K562 (cell line): ENCODE measurements around the gene SART1. TPM values are rescaled to one million over a fixed set of nuclear protein-coding genes. Genes with fewer than 3 reads are reported as not detected.

ENCODE experiments used
- ATAC-seq: fragments of 200-7000 bp; cut with Tn5 transposase; 3 replicates; pipeline ENCODE4 v1.9.1; 2020; ENCODE audit warnings: moderate library complexity
- BruUV-seq: library from RNA; stranded (reverse); fragments of 400-500 nt; replicated peaks from 2 replicates; lab custom pipeline; 2021; lab: Mats Ljungman, UMichigan
- CTCF ChIA-PET: fragments of 300-600 bp; formaldehyde crosslinking; extraction: SDS; loops from one replicate; lab custom pipeline; 2021; ENCODE audit warnings: low intra/inter-chr PET ratio; lab: Yijun Ruan, JAX
- POLR2A ChIA-PET: fragments of 300-600, 350-650 bp; sonication (Branson Sonifier 250); formaldehyde crosslinking; extraction: SDS; loops from one replicate; lab custom pipeline; 2021; ENCODE audit warnings: antibody characterized with exemption, inconsistent platforms; lab: Yijun Ruan, JAX
- DNase-seq, 4 experiments: peaks; one replicate each; pipeline versions ENCODE4 v3.0.0 to v3.0.0-alpha.2; 2011 to 2018; ENCODE audit warnings: low spot score in 3 of 4, mixed read lengths in 3 of 4; ENCODE audit errors: extremely low read depth in 1 of 4
- FAIRE-seq: peaks from 2 replicates; lab custom pipeline; 2011; peaks lifted over from hg19 to GRCh38; lab: Jason Lieb, UNC
- H2AFZ ChIP-seq: 2 replicates; pipeline ENCODE4 v1.6.0; 2011; ENCODE audit warnings: low read depth, low read length, control low read depth, inconsistent platforms
- H3K27ac ChIP-seq: fragments of 200-600 bp; 3 replicates; pipeline ENCODE4 v1.8.0; 2011; ENCODE audit warnings: low read depth, mild to moderate bottlenecking, control low read depth, inconsistent platforms, low read length, moderate library complexity, mixed read lengths; ENCODE audit errors: extremely low read depth
- H3K27me3 ChIP-seq, 2 experiments: fragments of 300-600 bp in 1 of 2; 2 replicates in 1 of 2; 3 replicates in 1 of 2; pipeline versions ENCODE4 v1.6.0 to v1.8.0; 2011; ENCODE audit warnings: inconsistent platforms in 2 of 2, low read length in 2 of 2, mild to moderate bottlenecking in 1 of 2, mixed read lengths in 1 of 2, moderate library complexity in 1 of 2; ENCODE audit not compliant: control insufficient read depth in 2 of 2, insufficient read depth in 2 of 2
- H3K36me3 ChIP-seq: fragments of 300-600 bp; 3 replicates; pipeline ENCODE4 v1.8.0; 2011; ENCODE audit warnings: mild to moderate bottlenecking, low read length, inconsistent platforms; ENCODE audit not compliant: control insufficient read depth, insufficient read depth
- H3K4me1 ChIP-seq, 2 experiments: fragments of 200-600 bp in 1 of 2; replicated peaks in 1 of 2; 2 replicates in 1 of 2; 3 replicates in 1 of 2; pipeline versions ENCODE4 v1.5.1 to v1.8.0; 2011; ENCODE audit warnings: inconsistent platforms in 2 of 2, low read length in 2 of 2, mild to moderate bottlenecking in 1 of 2, mixed read lengths in 1 of 2, moderate library complexity in 1 of 2; ENCODE audit not compliant: control insufficient read depth in 2 of 2, insufficient read depth in 2 of 2
- H3K4me2 ChIP-seq: 2 replicates; pipeline ENCODE4 v1.6.1; 2011; ENCODE audit warnings: low read length, control low read depth, inconsistent platforms, mixed read lengths; ENCODE audit not compliant: insufficient read depth
- H3K4me3 ChIP-seq: fragments of 200-600 bp; sonication (generic), shearing (Covaris generic); 2 replicates; pipeline ENCODE4 v1.5.1; 2016; ENCODE audit warnings: control low read depth, inconsistent platforms
- H3K79me2 ChIP-seq: fragments of 200-600 bp; 3 replicates; pipeline ENCODE4 v1.8.0; 2011; ENCODE audit warnings: low read length, inconsistent platforms; ENCODE audit not compliant: control insufficient read depth, insufficient read depth
- H3K9ac ChIP-seq, 2 experiments: 2 replicates each; pipeline versions ENCODE4 v1.6.0 to v1.6.1; 2011; ENCODE audit warnings: low read depth in 2 of 2, low read length in 2 of 2, control low read depth in 1 of 2, inconsistent platforms in 1 of 2, mild to moderate bottlenecking in 1 of 2, mixed read lengths in 1 of 2; ENCODE audit not compliant: insufficient read depth in 1 of 2
- H3K9me1 ChIP-seq: one replicate; pipeline ENCODE4 v1.6.0; 2011; ENCODE audit warnings: inconsistent platforms, mild to moderate bottlenecking, low read length, moderate library complexity; ENCODE audit not compliant: control insufficient read depth, insufficient read depth
- H3K9me3 ChIP-seq: replicated peaks from 2 replicates; pipeline ENCODE4 v1.5.1; 2011; ENCODE audit warnings: low read depth, low read length, inconsistent platforms; ENCODE audit not compliant: control insufficient read depth, insufficient read depth
- H4K20me1 ChIP-seq: replicated peaks from 2 replicates; pipeline ENCODE4 v1.6.1; 2011; ENCODE audit warnings: low read length, inconsistent platforms, mixed read lengths; ENCODE audit not compliant: control insufficient read depth, insufficient read depth
- ETS1 ChIP-seq: conservative IDR thresholded peaks from 2 replicates; pipeline ENCODE4 v1.6.1; 2011; ENCODE audit warnings: low read depth, mild to moderate bottlenecking, low read length; ENCODE audit not compliant: control insufficient read depth
- GMEB1 ChIP-seq: fragments of 250-450 bp; sonication (Bioruptor Pico); IDR thresholded peaks from 2 replicates; pipeline ENCODE4 v1.4.0; 2020; ENCODE audit warnings: mild to moderate bottlenecking
- KDM5B ChIP-seq: fragments of 200-600 bp; sonication (generic); IDR thresholded peaks from 2 replicates; pipeline ENCODE4 v1.6.1; 2012; ENCODE audit warnings: low read depth, mild to moderate bottlenecking, moderate library complexity, low read length, control low read depth, inconsistent platforms; ENCODE audit not compliant: insufficient replicate concordance
- KLF16 ChIP-seq: IDR thresholded peaks from 2 replicates; pipeline ENCODE4 v1.6.1; 2016; ENCODE audit warnings: antibody characterized with exemption
- NFE2L1 ChIP-seq: fragments of 450-650 bp; IDR thresholded peaks from 2 replicates; pipeline ENCODE4 v1.6.1; 2016; ENCODE audit warnings: missing genetic modification characterization, low read depth, mild to moderate bottlenecking, missing compliant biosample characterization, moderate library complexity, borderline replicate concordance
- NFIC ChIP-seq: fragments of 450-650 bp; IDR thresholded peaks from 2 replicates; pipeline ENCODE4 v1.6.1; 2017; ENCODE audit warnings: mild to moderate bottlenecking, inconsistent platforms
- NR2C2 ChIP-seq, 2 experiments: fragments of 200-800 bp in 1 of 2; sonication (Bioruptor generic) in 1 of 2; sonication (generic) in 1 of 2; formaldehyde crosslinking in 1 of 2; IDR thresholded peaks; 2 replicates each; pipeline versions ENCODE4 v1.6.1 to v1.8.0; 2016 to 2022; ENCODE audit warnings: mild to moderate bottlenecking in 1 of 2, missing compliant biosample characterization in 1 of 2, missing genetic modification characterization in 1 of 2, missing genetic modification reagents in 1 of 2
- POLR2G ChIP-seq: fragments of 200-400 bp; formaldehyde crosslinking; IDR thresholded peaks from 2 replicates; pipeline ENCODE4 v1.6.1; 2017; ENCODE audit warnings: low read depth, mild to moderate bottlenecking, antibody characterized with exemption, low read length, moderate library complexity
- RBFOX2 ChIP-seq: fragments of 200-400 bp; formaldehyde crosslinking; IDR thresholded peaks from 2 replicates; pipeline ENCODE4 v1.6.1; 2017; ENCODE audit warnings: low read depth, mild to moderate bottlenecking, low read length, moderate library complexity
- SP1 ChIP-seq: sonication (generic); formaldehyde crosslinking; IDR thresholded peaks from 2 replicates; pipeline ENCODE4 v1.8.1; 2022; ENCODE audit warnings: mild to moderate bottlenecking, missing genetic modification reagents
- SRSF1 ChIP-seq: fragments of 200-400 bp; formaldehyde crosslinking; IDR thresholded peaks from 2 replicates; pipeline ENCODE4 v1.6.1; 2017; ENCODE audit warnings: mild to moderate bottlenecking, low read depth, low read length, moderate library complexity
- STAT5B ChIP-seq: fragments of 250-450 bp; sonication (Bioruptor Pico); IDR thresholded peaks from 2 replicates; pipeline ENCODE4 v1.8.0; 2021; ENCODE audit warnings: mild to moderate bottlenecking, inconsistent platforms
- XRCC5 ChIP-seq: fragments of 200-400 bp; formaldehyde crosslinking; IDR thresholded peaks from 2 replicates; pipeline ENCODE4 v1.6.1; 2017; ENCODE audit warnings: low read depth, mild to moderate bottlenecking, low read length
- ZC3H8 ChIP-seq: fragments of 450-650 bp; IDR thresholded peaks from 2 replicates; pipeline ENCODE4 v1.6.1; 2017
- ZNF263 ChIP-seq: sonication (generic); formaldehyde crosslinking; IDR thresholded peaks from 2 replicates; pipeline ENCODE4 v1.8.0; 2022; ENCODE audit warnings: mild to moderate bottlenecking, missing genetic modification reagents, borderline replicate concordance
- ZNF76 ChIP-seq: fragments of 250-450 bp; sonication (Bioruptor Pico); IDR thresholded peaks from 2 replicates; pipeline ENCODE4 v1.4.0; 2020; ENCODE audit warnings: mild to moderate bottlenecking, moderate library complexity, borderline replicate concordance
- WGBS: fragments of 100-300 bp; shearing (Covaris generic); methylation state at CpG from one replicate; pipeline ENCODE4 v1.1.6; 2016; ENCODE audit warnings: low coverage, mixed read lengths; ENCODE audit not compliant: insufficient coverage; ENCODE audit errors: missing lambda C conversion rate; 5-methylcytosine and 5-hydroxymethylcytosine counted together
- in situ Hi-C: fragments of 300-500 bp; cut with MboI; formaldehyde crosslinking; loops from 4 replicates; pipeline ENCODE4 v1.15.0; 2018; ENCODE audit warnings: inconsistent platforms, mixed read lengths
- intact Hi-C: fragments of 100-400 bp; cut with micrococcal nuclease; formaldehyde crosslinking; loops from 2 replicates; pipeline ENCODE4 v1.14.2; 2022
- polyA plus RNA-seq, 8 experiments: library from polyadenylated mRNA; depleted of rRNA in 4 of 8; stranded (reverse) in 5 of 8; unstranded in 3 of 8; fragments of >200 nt; fragmentation: Nextera tagmentation in 2 of 8; fragmentation: Illumina TruSeq in 1 of 8; extraction: Ambion mirVana in 2 of 8; extraction: Trizol in 1 of 8; gene quantifications; 2 replicates each; pipeline versions ENCODE4 v1.2.1 to v1.2.3, GENCODE V29; 2011 to 2014; ENCODE audit warnings: inconsistent platforms in 1 of 8, missing spikeins in 1 of 8
- total RNA-seq, 7 experiments: library from RNA; depleted of rRNA in 6 of 7; stranded (reverse); fragments of >200 nt in 6 of 7; fragmentation: Illumina TruSeq in 2 of 7; extraction: Trizol in 2 of 7; gene quantifications; 2 replicates each; pipeline versions ENCODE4 v1.2.1 to v1.2.3, GENCODE V29; 2011 to 2021; ENCODE audit warnings: low replicate concordance in 1 of 7

The SART1 gene
- total and polyA plus RNA-seq, 9 of the 15 experiments (the other 6 are each of a cell fraction or from before 2014, with no cell fraction given) = 4.8 to 84.1 (median 31.7) TPM

- ATAC-seq = no peak
- Histone ChIP-seq H3K9ac (peak overlapping the region in 1 of 2 experiments; percentile 84; a peak in 3 of 4 replicates), H3K9me3 (no peaks in the 10 kb centered on the region), H3K36me3 (peaks cover 11% of the 10 kb centered on the region; the same call in 1 of the 3 replicates), H3K4me2 (peak overlapping the region; percentile 1; the same call in 1 of the 2 replicates), H3K27ac (no peak overlapping the region), H3K4me3 (no peak overlapping the region), H2AFZ (no peak overlapping the region), H3K4me1 (peaks cover 39 to 66% of the 10 kb centered on the region in 2 experiments), H3K27me3 (no peaks in the 10 kb centered on the region), H3K9me1 (no peaks in the 10 kb centered on the region), H3K79me2 (peaks cover 27% of the 10 kb centered on the region), H4K20me1 (no peaks in the 10 kb centered on the region)
- DNase-seq = no peak
- FAIRE-seq = no peak
- in situ Hi-C loops (no loop called here), intact Hi-C loops (no loop called here)
- no TSS peak for BruUV-seq
- ChIA-PET POLR2A (interaction anchor here (0.5 to 2.3 kb wide), 11 partner anchors 8 to 227 kb away, joined by 3 to 14 read pairs (median 3); partner anchors contain the start of genes CCDC85B and FOSL1), CTCF (no interaction called here)
- WGBS = 64% methylated on average over 8 of the region's 10 CpGs
- TF ChIP-seq NFIC (0 out of 2 replicates have a peak, but pooled peaks have one; percentile 17), SP1 (CRISPR knock-in tag) (0 out of 2 replicates have a peak, but pooled peaks have one; percentile 44), XRCC5 (no peak), POLR2G (peak; percentile 67), GMEB1 (CRISPR knock-in tag) (no peak), KLF16 (no peak), KDM5B (peak; percentile 49), NFE2L1 (tag) (no peak), RBFOX2 (peak; percentile 13; the same call in 1 of the 2 replicates), NR2C2 (CRISPR knock-in tag; IDR thresholded peaks at IDR 0.05) (0 out of 2 replicates have a peak, but pooled peaks have one; percentile 37), NR2C2 (tag; IDR thresholded peaks at IDR 0.05) (no peak), ZNF76 (no peak), ETS1 (0 out of 2 replicates have a peak, but pooled peaks have one; percentile 19), SRSF1 (no peak), ZNF263 (CRISPR knock-in tag) (peak; percentile 65; the same call in 1 of the 2 replicates), ZC3H8 (no peak), STAT5B (CRISPR knock-in tag) (no peak)
Measured at GRCh38 chr11:65915101-65915820, 46.3 kb upstream of the SART1 start.
